GM18505 (cell line): ENCODE measurements around the gene MAP3K7CL.
"Not testable (repeated sequence)": the region's sequence is repeated elsewhere in the genome, so short reads cannot be mapped to it uniquely, and the experiment has no call there.

Experiments used
- ATAC-seq: cut with Tn5 transposase; IDR thresholded peaks from one replicate; pipeline ENCODE4 v1.9.1; 2021; ENCODE audit not compliant: unreplicated experiment
- POLR2A ChIP-seq: IDR thresholded peaks from 4 replicates; pipeline ENCODE4 v1.6.1; 2011; ENCODE audit warnings: borderline replicate concordance; ENCODE audit not compliant: insufficient read depth, insufficient read length; ENCODE audit errors: extremely low read depth

Gene MAP3K7CL

DNA sequence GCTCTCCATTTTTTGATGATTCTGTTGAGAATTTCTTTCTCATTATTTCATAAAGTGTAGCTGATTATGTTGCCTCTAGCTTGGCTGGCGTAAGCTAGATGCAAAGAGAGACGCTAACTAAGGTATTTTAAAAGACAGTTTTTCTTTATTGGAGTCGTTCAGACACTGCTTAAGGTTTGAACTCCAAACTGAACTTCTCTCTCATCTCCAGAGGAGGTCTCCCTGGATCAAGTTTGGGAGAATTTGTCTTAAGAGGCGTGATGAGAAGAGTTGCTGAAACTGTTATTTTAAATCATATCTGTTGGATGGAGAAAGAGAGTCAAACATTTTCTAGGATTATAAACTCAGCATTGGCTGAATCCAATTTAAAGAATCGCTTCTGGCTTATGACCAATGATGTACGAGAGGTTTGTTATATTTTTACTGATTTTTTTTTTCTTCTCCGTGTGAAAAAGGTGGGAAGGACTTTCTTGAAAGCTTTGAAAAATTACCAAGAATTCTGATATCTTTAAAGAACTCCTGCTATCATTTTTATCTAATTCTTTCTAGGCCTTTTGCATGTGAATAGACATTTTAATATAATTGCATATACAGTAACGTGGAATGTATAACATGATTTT, 34.0 kb downstream of the MAP3K7CL start:
- TF ChIP-seq POLR2A = no peak
- ATAC-seq = no peak

DNA sequence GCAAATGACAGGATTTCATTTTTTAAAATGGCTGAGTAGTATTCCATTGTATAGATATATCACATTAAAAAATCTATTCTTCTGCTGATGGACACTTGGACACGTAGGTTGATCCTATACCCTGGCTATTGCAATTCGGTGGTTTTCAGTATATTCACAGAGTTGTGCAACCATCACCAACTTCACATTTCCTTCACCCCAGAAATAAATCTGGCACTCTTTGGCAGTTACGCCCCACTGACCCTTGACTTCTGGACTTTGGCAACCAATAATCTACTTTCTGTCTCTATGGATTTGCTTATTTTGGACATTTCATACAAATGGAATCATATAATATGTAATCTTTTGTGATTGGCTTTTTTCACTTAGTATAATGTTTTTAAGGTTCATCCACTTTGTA, 35.9 kb downstream of the MAP3K7CL start:
- no peak for ATAC-seq
- TF ChIP-seq POLR2A = no peak

DNA sequence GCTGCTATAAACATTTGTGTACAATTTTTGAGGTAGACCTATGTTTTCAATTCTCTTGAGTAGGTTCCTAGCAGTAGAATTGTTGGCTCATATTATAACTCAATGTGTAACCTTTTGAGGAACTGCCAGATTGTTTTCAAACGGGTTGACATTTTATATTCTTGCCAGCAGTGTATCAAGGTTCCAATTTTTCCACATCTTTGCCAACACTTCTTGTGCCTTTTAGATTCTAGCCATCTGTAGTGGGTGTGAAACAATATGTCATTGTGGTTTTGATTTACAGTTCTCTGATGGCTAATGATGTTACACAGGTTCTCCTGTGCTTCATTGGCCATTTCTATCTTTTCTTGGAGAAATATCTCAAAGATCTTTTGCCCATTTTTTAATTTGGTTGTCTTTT, 36.4 kb downstream of the MAP3K7CL start:
- ATAC-seq = no peak
- no peak for TF ChIP-seq POLR2A

DNA sequence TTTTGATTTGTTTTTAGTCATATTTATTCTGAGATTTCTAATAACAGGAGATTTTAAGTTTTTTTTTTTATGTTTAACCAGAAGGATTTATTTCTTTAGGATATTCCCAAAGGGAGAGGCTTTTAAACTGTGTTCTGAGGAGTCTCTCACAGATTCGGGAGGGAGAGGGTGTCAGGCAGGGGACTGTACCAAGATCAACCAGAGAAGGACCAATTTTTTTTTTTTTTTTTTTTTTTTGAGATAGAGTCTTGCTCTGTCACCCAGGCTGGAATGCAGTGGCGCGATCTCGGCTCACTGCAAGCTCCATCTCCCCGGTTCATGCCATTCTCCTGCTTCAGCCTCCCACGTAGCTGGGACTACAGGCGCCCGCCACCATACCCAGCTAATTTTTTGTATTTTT, 37.0 kb downstream of the MAP3K7CL start:
- ATAC-seq = not testable (repeated sequence)

DNA sequence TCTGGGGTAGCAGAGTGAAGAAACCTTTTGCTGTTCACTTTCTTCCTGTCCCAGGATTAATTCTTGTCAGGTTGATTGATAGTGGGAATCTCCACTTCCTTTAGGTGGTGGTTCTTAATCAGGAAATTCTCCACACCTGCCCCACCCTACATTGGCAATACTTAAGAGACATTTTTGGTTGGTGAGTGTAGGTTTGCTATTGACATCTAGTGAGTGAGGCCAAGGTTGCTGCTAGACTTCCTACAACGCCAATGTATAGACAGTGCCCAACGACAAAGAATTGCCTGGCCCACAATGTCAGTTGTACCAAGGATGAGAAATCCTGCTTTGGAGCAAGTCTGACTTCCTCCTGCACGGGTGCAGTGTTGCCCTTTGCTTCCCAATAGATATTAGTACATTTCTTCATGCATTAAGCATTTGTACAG, 38.5 kb downstream of the MAP3K7CL start:
- ATAC-seq = no peak
- no peak for TF ChIP-seq POLR2A

DNA sequence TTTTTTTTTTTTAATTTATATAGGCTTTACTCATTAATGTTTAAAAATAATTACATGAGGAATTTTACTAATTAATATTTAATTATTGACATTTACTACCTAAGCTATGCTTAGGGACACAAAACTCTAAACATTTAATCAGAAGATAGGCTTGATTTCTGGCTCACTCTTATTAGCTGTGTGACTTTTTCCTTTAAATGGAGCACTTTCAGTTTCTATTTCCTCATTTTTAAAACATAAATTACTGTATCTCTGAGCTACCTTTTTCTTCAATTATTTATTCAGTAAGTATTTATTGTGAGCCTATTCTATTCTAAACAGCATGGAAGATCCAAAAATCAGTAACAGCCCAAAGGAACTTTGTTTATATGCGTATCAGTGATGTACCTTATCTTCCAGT, 40.5 kb downstream of the MAP3K7CL start:
- TF ChIP-seq POLR2A = no peak
- ATAC-seq = no peak

DNA sequence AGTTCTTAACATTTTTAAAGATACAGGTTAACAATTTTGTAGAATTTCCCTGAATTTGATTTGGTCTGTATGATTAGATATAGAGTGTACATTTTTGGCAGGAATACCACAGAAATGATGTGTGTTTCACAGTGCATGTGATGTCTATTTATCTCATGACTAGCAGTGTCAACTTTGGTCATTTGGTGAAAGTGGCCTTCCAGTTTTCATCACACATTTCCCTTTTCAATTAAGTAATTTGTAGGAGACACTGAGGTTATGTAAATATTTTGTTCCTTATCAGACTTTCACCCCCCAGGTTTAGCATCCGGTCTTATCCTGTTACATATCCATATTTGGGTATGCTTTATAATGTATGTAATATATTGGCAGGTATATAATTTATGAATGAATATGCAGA, 41.8 kb downstream of the MAP3K7CL start:
- TF ChIP-seq POLR2A = no peak
- ATAC-seq = no peak

- TF ChIP-seq POLR2A = no peak
- no peak for ATAC-seq
Measured at GRCh38 chr21:29174607-29175013, 44.2 kb downstream of the MAP3K7CL start.

GRCh38 chr21:29175408-29176134, 45.1 kb downstream of the MAP3K7CL start:
- ATAC-seq = no peak
- no peak for TF ChIP-seq POLR2A

DNA sequence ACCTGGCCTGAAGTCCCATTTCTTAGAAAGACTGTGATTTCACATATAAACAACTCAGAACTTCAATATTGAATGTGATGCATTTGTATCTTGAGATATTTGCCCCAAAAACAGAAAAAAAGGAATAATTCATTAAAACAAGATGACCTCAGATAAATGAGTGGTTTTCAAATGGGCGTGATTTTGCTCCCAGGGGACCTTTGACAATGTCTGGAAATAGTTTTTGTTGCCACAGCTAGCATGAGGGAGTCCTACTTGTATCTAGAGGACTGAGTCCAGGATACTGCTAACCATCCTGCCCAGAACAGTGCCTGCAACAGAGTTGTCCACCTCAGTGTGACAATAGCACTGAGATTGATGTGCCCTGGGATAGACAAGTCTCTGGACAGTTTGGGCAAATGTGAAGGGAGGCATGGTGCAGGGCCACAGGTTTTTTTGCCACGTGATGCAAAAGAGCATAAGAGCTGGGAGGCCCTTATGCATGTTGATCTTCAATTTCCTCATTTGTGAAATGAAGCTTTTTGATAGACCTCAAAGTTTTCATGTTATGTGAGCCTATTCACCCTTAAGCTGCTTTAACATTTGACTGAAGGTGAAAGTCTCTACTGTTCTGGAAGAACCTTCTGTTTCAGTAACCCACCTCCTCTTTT, 46.2 kb downstream of the MAP3K7CL start:
- ATAC-seq = no peak
- no peak for TF ChIP-seq POLR2A

DNA sequence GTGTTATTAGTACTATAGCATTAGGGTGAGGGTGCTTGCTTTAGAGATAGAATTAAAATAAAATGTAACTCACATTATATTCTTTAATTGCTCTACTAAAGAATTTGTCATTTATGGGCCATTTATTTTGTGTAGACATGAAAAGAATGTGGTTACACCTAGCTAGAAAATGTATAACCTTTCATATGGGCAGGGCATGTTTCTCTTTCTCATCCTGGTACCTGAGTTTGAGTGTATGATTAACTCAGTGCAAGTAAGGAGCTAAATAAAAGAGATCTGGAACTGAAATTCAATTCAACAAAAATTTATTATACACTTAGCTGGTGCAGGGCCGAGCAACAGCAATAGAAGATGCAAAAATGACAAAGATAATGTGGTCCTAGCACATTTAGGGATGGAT, 47.4 kb downstream of the MAP3K7CL start:
- TF ChIP-seq POLR2A = no peak
- no peak for ATAC-seq

GRCh38 chr21:29178926-29179325, 48.5 kb downstream of the MAP3K7CL start:
- no peak for ATAC-seq
- TF ChIP-seq POLR2A = no peak

- no peak for TF ChIP-seq POLR2A
- no peak for ATAC-seq
Measured at GRCh38 chr21:29179503-29179902, 49.1 kb downstream of the MAP3K7CL start.
